Left ventricle myocardium inferior (tissue), 1 donor: ENCODE measurements around the gene CDK12. TPM values are rescaled to one million over a fixed set of nuclear protein-coding genes. Genes with fewer than 3 reads are reported as not detected.

ENCODE experiments used
- DNase-seq: peaks from one replicate; pipeline ENCODE4 v3.0.0-alpha.2; 2020
- H3K27ac ChIP-seq: fragments of 200-600 bp; replicated peaks from 2 replicates; pipeline ENCODE4 v1.8.0; 2021
- H3K27me3 ChIP-seq: fragments of 200-600 bp; 2 replicates; pipeline ENCODE4 v1.8.0; 2021; ENCODE audit warnings: low read depth
- H3K36me3 ChIP-seq: fragments of 200-600 bp; 2 replicates; pipeline ENCODE4 v1.8.0; 2021
- H3K4me1 ChIP-seq: fragments of 200-600 bp; 2 replicates; pipeline ENCODE4 v1.8.0; 2021
- H3K4me3 ChIP-seq: fragments of 200-600 bp; 2 replicates; pipeline ENCODE4 v1.8.0; 2021; ENCODE audit warnings: mild to moderate bottlenecking, moderate library complexity
- H3K9me3 ChIP-seq: fragments of 200-600 bp; replicated peaks from 2 replicates; pipeline ENCODE4 v1.8.0; 2021
- intact Hi-C: fragments of 100-400 bp; cut with micrococcal nuclease; formaldehyde crosslinking; loops from one replicate; pipeline ENCODE4 v1.11.0; 2022
- total RNA-seq: library from RNA; stranded (reverse); fragmentation: NEBNext Ultra II Directional; extraction: Animal tissue kit (Norgen Biotek cat#: 25700); gene quantifications from one replicate; pipeline ENCODE4 v1.2.1, GENCODE V29; 2021
- TF ChIP-seq, protein P1 (sequence below): fragments of 200-600 bp; IDR thresholded peaks from 2 replicates; pipeline ENCODE4 v1.8.0; 2021; ENCODE audit warnings: antibody characterized with exemption, mild to moderate bottlenecking, borderline replicate concordance
- donor health status: DM: no; HTN: yes; CAD: no; lungs with severe emphysema.

Gene CDK12
- total RNA-seq, 1 donor from 2014 or later = 19.7 TPM

DNA sequence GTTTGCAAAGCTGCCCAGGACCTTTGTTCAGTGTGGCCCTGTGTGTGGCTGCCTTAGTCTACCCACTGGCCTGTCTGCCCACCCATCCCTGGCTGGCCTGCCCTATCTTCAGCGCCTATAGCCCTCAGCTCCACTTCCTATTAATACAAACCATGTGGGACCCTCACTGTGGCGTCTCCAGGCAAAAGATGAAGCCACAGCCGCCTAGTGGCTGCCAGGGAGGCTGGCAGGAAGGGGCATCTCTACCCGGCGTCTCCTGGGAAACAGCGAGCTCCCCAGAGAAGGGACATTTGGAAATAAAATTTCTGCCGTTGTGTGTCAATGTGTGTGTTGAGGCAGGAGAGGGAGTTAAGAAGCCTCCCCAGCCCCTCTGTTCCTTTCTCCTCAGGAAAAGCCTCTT is 114.9 kb downstream of the CDK12 start:
- Histone ChIP-seq H3K4me3 (no peak overlapping the region), H3K27me3 (peaks cover 13% of the 10 kb centered on the region), H3K9me3 (peaks cover 3% of the 10 kb centered on the region), H3K36me3 (peaks cover 4% of the 10 kb centered on the region), H3K4me1 (peaks cover 35% of the 10 kb centered on the region), H3K27ac (no peak overlapping the region)
- intact Hi-C loops = no loop called here
- TF ChIP-seq, protein P1, sequence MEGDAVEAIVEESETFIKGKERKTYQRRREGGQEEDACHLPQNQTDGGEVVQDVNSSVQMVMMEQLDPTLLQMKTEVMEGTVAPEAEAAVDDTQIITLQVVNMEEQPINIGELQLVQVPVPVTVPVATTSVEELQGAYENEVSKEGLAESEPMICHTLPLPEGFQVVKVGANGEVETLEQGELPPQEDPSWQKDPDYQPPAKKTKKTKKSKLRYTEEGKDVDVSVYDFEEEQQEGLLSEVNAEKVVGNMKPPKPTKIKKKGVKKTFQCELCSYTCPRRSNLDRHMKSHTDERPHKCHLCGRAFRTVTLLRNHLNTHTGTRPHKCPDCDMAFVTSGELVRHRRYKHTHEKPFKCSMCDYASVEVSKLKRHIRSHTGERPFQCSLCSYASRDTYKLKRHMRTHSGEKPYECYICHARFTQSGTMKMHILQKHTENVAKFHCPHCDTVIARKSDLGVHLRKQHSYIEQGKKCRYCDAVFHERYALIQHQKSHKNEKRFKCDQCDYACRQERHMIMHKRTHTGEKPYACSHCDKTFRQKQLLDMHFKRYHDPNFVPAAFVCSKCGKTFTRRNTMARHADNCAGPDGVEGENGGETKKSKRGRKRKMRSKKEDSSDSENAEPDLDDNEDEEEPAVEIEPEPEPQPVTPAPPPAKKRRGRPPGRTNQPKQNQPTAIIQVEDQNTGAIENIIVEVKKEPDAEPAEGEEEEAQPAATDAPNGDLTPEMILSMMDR = peak; percentile 49
- no peak for DNase-seq

DNA sequence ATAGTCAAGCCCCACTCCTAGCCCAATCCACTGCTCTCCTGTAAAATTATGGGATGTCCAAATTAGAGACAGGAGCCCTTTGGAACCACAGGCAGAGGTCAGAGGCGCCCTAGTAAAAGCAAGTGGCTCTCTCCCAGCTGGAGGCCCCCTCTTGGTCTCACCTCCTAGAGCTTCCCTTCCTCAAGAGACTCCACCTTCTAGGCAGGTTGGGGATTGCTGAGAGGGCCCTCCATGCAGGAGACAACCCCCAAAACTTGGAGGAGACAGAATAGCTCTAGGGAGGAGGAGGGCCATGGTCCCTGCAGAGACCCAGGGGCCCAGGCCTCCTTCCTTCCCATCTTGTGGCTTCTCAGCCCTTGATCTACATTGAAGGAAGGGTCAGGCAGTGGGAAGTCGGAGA is 117.0 kb downstream of the CDK12 start:
- no peaks in the 10 kb centered on the region for H3K36me3 ChIP-seq
- H3K27me3 ChIP-seq = peaks cover 15% of the 10 kb centered on the region
- no peaks in the 10 kb centered on the region for H3K9me3 ChIP-seq
- H3K27ac ChIP-seq = no peak overlapping the region
- intact Hi-C loops = no loop called here
- DNase-seq = no peak
- no peak overlapping the region for H3K4me3 ChIP-seq
- TF ChIP-seq, protein P1 = no peak
- H3K4me1 ChIP-seq = peaks cover 27% of the 10 kb centered on the region

DNA sequence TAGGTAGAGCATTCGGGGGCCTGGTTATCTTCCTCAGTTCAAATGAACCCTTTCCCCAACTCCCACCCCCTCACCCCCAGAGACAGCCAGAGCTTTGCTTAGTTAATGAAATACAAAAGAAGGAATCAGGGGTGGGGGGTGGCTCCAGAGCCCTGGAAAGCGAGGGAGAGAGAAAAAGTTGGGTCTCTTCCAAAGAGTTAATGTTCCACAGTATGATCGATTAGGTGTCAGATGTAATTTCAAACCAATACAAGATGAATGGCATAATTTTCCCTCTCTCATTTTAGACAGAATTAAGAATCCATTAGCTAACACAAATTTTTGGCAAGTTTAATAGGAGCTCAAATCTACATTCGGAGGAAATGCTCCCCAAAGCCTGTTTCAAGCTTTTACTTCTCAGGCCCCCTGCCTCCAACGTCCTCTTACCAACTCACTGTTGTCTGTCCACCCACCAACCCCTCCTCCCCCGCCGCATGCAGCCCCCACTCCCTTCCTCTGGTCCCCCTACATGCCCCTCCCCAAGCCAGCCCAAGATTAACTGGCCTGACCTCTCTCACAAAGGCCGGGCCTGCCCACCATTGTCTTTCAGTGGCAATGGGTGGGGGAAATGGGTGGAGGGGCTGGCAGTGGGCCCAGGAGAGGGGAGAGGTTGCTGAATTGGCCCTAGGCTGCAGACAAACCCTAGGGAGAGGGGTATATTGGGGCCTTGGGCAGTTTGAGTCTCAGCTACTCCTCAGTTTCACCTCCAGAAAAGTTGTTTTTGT is 118.2 kb downstream of the CDK12 start:
- H3K36me3 ChIP-seq = no peaks in the 10 kb centered on the region
- peaks cover 15% of the 10 kb centered on the region for H3K27me3 ChIP-seq
- H3K27ac ChIP-seq = peak overlapping the region; percentile 20
- no peaks in the 10 kb centered on the region for H3K9me3 ChIP-seq
- TF ChIP-seq, protein P1 = no peak
- H3K4me3 ChIP-seq = no peak overlapping the region
- H3K4me1 ChIP-seq = peaks cover 16% of the 10 kb centered on the region
- DNase-seq = peak; percentile 68
- intact Hi-C loops = no loop called here

DNA sequence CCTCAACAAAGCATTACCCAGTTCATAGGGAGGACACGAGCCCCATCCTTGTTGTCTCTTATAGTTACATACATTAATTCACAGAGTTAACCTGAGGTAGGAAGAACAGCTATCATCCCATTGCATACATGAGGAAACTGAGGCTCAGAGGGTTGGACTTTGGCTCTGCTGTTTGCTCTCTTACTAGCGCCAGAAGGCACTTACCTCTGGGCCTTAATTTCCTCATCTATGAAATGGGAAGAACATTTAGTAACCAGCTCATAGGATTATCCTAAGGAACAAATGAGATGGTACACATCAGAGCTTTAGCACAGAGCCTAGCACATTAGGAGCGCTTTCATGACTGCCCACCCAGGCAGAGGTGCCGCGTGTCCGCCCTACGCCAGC is 118.8 kb downstream of the CDK12 start:
- no peaks in the 10 kb centered on the region for H3K36me3 ChIP-seq
- intact Hi-C loops = no loop called here
- peaks cover 16% of the 10 kb centered on the region for H3K4me1 ChIP-seq
- TF ChIP-seq, protein P1 = no peak
- DNase-seq = no peak
- no peaks in the 10 kb centered on the region for H3K9me3 ChIP-seq
- H3K27me3 ChIP-seq = peaks cover 20% of the 10 kb centered on the region
- H3K4me3 ChIP-seq = no peak overlapping the region
- no peak overlapping the region for H3K27ac ChIP-seq

DNA sequence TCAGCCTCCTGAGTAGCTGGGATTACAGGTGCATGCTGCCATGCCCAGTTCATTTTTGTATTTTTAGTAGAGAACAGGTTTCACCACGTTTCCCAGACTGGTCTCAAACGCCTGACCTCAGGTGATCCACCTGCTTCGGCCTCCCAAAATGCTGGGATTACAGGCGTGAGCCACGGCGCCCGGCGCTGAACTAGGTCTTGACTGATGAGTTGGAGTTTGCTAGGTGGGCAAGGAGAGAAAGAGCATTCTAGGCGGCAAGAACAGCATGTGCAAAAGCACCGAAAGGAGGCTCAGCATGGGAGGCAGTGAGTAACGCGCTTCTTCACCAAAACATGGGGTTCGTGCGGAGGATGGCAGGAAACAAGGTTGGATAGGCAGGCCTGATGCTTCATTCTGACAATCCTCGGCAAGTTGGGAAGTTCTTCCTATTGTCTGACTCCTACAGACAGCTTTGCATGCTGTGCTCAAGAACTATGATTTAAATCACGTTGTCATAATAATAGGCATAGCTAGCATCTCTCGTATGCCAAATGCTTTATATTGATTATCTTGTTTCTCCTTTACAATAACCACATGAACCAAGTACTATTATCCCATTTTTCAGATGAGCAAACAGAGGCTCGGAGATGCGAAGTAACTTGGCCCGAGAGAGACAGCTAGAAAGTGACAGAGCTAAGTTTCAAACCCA is 119.9 kb downstream of the CDK12 start:
- Histone ChIP-seq H3K4me1 (peaks cover 16% of the 10 kb centered on the region), H3K27ac (no peak overlapping the region), H3K36me3 (no peaks in the 10 kb centered on the region), H3K9me3 (no peaks in the 10 kb centered on the region), H3K27me3 (peaks cover 23% of the 10 kb centered on the region), H3K4me3 (no peak overlapping the region)
- no peak for DNase-seq
- TF ChIP-seq, protein P1 = no peak
- intact Hi-C loops = no loop called here
